Naive thymus-derived CD8-positive, alpha-beta T cell (primary cell): ENCODE measurements around the gene GPSM3. TPM values are rescaled to one million over a fixed set of nuclear protein-coding genes. Genes with fewer than 3 reads are reported as not detected.
A peak's percentile ranks its signal among the peaks of the same experiment; 100 is the strongest.
"Not testable (repeated sequence)": the region's sequence is repeated elsewhere in the genome, so short reads cannot be mapped to it uniquely, and the experiment has no call there.

Experiments used
- ATAC-seq, 2 donors: fragments of 150-1000 bp; cut with Tn5 transposase in 1 of 2; sonication (Bioruptor Pico), chemical (Tn5 transposase) in 1 of 2; 1 replicate in 1 of 2; 2 replicates in 1 of 2; pipeline ENCODE4 v1.10.0; 2021; ENCODE audit warnings: mild to moderate bottlenecking in 2 of 2, moderate library complexity in 2 of 2
- POLR2A ChIA-PET: fragments of 350-600 bp; sonication (Branson Sonifier 250); formaldehyde crosslinking; loops from one replicate; lab custom pipeline; 2021; ENCODE audit warnings: antibody characterized with exemption; lab: Charles Lee
- DNase-seq, 10 donors: peaks; one replicate each; pipeline versions ENCODE4 v3.0.0 to v3.0.0-alpha.2; 2020 to 2022
- H3K27ac Mint-ChIP-seq, 10 donors: one replicate each; pipeline ENCODE4 v1.8.0; 2020 to 2022; ENCODE audit warnings: mild to moderate bottlenecking in 10 of 10, mixed read lengths in 10 of 10, moderate library complexity in 4 of 10, inconsistent platforms in 1 of 10
- H3K27me3 Mint-ChIP-seq, 5 donors: one replicate each; pipeline ENCODE4 v1.8.0; 2021 to 2022; ENCODE audit warnings: mixed read lengths in 5 of 5
- H3K36me3 Mint-ChIP-seq, 3 donors: one replicate each; pipeline ENCODE4 v1.8.0; 2020 to 2022; ENCODE audit warnings: mixed read lengths in 3 of 3, mild to moderate bottlenecking in 2 of 3, inconsistent platforms in 1 of 3
- H3K4me1 Mint-ChIP-seq, 4 donors: one replicate each; pipeline ENCODE4 v1.8.0; 2021 to 2022; ENCODE audit warnings: mixed read lengths in 4 of 4
- H3K4me3 Mint-ChIP-seq, 10 donors: one replicate each; pipeline ENCODE4 v1.8.0; 2020 to 2022; ENCODE audit warnings: mild to moderate bottlenecking in 10 of 10, mixed read lengths in 10 of 10, moderate library complexity in 6 of 10, inconsistent platforms in 1 of 10
- H3K9me3 Mint-ChIP-seq, 9 donors: one replicate each; pipeline ENCODE4 v1.8.0; 2020 to 2022; ENCODE audit warnings: mixed read lengths in 9 of 9, mild to moderate bottlenecking in 3 of 9, inconsistent platforms in 1 of 9, moderate library complexity in 1 of 9
- polyA plus RNA-seq, 3 donors: library from polyadenylated mRNA; unstranded; fragments of 300-500 nt; fragmentation: Illumina TruSeq; gene quantifications; one replicate each; pipeline ENCODE4 v1.2.3, GENCODE V29; 2021
- total RNA-seq, 8 experiments: library from RNA in 2 of 8; stranded (reverse) in 2 of 8; gene quantifications; one replicate each; pipeline ENCODE4 v1.2.3 and lab custom pipeline; 2021 to 2026

GPSM3 gene
- total and polyA plus RNA-seq, 5 experiments from 2014 or later: 106 to 276 (median 144) TPM

- peaks cover 0 to 8% (median under 1%) of the 10 kb centered on the region in 4 donors for H3K4me1 Mint-ChIP-seq
- H3K27ac Mint-ChIP-seq: peak overlapping the region in 1 of 10 donors; percentile 87
- no peaks in the 10 kb centered on the region for H3K36me3 Mint-ChIP-seq
- H3K9me3 Mint-ChIP-seq: no peaks in the 10 kb centered on the region
- no peak overlapping the region for H3K4me3 Mint-ChIP-seq
- peaks cover 0 to 5% (median 0%) of the 10 kb centered on the region in 5 donors for H3K27me3 Mint-ChIP-seq
- DNase-seq (no peak), ATAC-seq (no peak)
- POLR2A ChIA-PET: interaction anchor here (0.7 kb wide), 1 partner anchor 1827 kb away, joined by 3 read pairs; no protein-coding TSS in a partner anchor
These were observed 23.8 kb upstream of the GPSM3 start for GRCh38 chr6:32216285-32216684.

- DNase-seq (no peak), ATAC-seq (no peak)
- Mint-ChIP-seq H3K27ac (peak overlapping the region in 1 of 10 donors; percentile 83), H3K4me3 (no peak overlapping the region), H3K27me3 (peaks cover 0 to 5% (median 0%) of the 10 kb centered on the region in 5 donors), H3K9me3 (no peaks in the 10 kb centered on the region), H3K4me1 (peaks cover 0 to 9% (median under 1%) of the 10 kb centered on the region in 4 donors), H3K36me3 (no peaks in the 10 kb centered on the region)
- POLR2A ChIA-PET: interaction anchor here (0.7 kb wide), 1 partner anchor 1826 kb away, joined by 3 read pairs; no protein-coding TSS in a partner anchor
These were observed 23.2 kb upstream of the GPSM3 start for GRCh38 chr6:32215617-32216016.

- DNase-seq (no peak), ATAC-seq (no peak)
- Mint-ChIP-seq H3K9me3 (no peaks in the 10 kb centered on the region), H3K4me3 (no peak overlapping the region), H3K27ac (peak overlapping the region in 3 of 10 donors; percentile 2 to 35 (median 9)), H3K27me3 (peaks cover 0 to 5% (median 0%) of the 10 kb centered on the region in 5 donors), H3K36me3 (no peaks in the 10 kb centered on the region), H3K4me1 (peaks cover 0 to 11% (median under 1%) of the 10 kb centered on the region in 4 donors)
- POLR2A ChIA-PET: interaction anchor here (0.6 kb wide), 1 partner anchor 17 kb away, joined by 7 read pairs; no protein-coding TSS in a partner anchor
These were observed 21.7 kb upstream of the GPSM3 start for GRCh38 chr6:32214126-32214525.

GRCh38 chr6:32213649-32214048 is 21.2 kb upstream of the GPSM3 start:
- peak overlapping the region in 2 of 10 donors; percentile 2 to 46 for H3K27ac Mint-ChIP-seq
- peaks cover 0 to 5% (median 0%) of the 10 kb centered on the region in 5 donors for H3K27me3 Mint-ChIP-seq
- DNase-seq (no peak), ATAC-seq (no peak)
- no peaks in the 10 kb centered on the region for H3K9me3 Mint-ChIP-seq
- POLR2A ChIA-PET: interaction anchor here (0.5 to 0.6 kb wide), 2 partner anchors 17 to 1591 kb away, joined by 3 to 7 read pairs; no protein-coding TSS in a partner anchor
- no peaks in the 10 kb centered on the region for H3K36me3 Mint-ChIP-seq
- no peak overlapping the region for H3K4me3 Mint-ChIP-seq
- H3K4me1 Mint-ChIP-seq: peaks cover 0 to 11% (median under 1%) of the 10 kb centered on the region in 4 donors

- H3K27ac Mint-ChIP-seq: peak overlapping the region in 5 of 10 donors; percentile 13 to 76 (median 22)
- DNase-seq: no peak
- no peaks in the 10 kb centered on the region for H3K27me3 Mint-ChIP-seq
- H3K4me1 Mint-ChIP-seq: peaks cover 0 to 9% (median under 1%) of the 10 kb centered on the region in 4 donors
- no peak overlapping the region for H3K4me3 Mint-ChIP-seq
- POLR2A ChIA-PET: no interaction called here
- ATAC-seq: no peak
- H3K36me3 Mint-ChIP-seq: no peaks in the 10 kb centered on the region
- no peaks in the 10 kb centered on the region for H3K9me3 Mint-ChIP-seq
These were observed 19.8 kb upstream of the GPSM3 start for GRCh38 chr6:32212076-32212760.

GRCh38 chr6:32211432-32211831 is 19.0 kb upstream of the GPSM3 start:
- ATAC-seq, DNase-seq, H3K4me3 Mint-ChIP-seq, H3K4me1 Mint-ChIP-seq, H3K36me3 Mint-ChIP-seq, H3K27ac Mint-ChIP-seq, H3K9me3 Mint-ChIP-seq, H3K27me3 Mint-ChIP-seq: not testable (repeated sequence)
- POLR2A ChIA-PET: interaction anchor here (0.6 kb wide), 1 partner anchor 32 kb away, joined by 3 read pairs; no protein-coding TSS in a partner anchor

GRCh38 chr6:32210191-32210601 is 17.8 kb upstream of the GPSM3 start:
- peaks cover 0 to 9% (median under 1%) of the 10 kb centered on the region in 4 donors for H3K4me1 Mint-ChIP-seq
- no peak overlapping the region for H3K4me3 Mint-ChIP-seq
- ATAC-seq: no peak
- H3K36me3 Mint-ChIP-seq: no peaks in the 10 kb centered on the region
- peak overlapping the region in 2 of 10 donors; percentile 43 to 75 for H3K27ac Mint-ChIP-seq
- H3K27me3 Mint-ChIP-seq: no peaks in the 10 kb centered on the region
- DNase-seq: no peak
- POLR2A ChIA-PET: no interaction called here
- no peaks in the 10 kb centered on the region for H3K9me3 Mint-ChIP-seq

- Mint-ChIP-seq H3K27me3 (peaks cover 0 to 6% (median 0%) of the 10 kb centered on the region in 5 donors), H3K4me3 (no peak overlapping the region), H3K36me3 (no peaks in the 10 kb centered on the region), H3K4me1 (peaks cover 0 to 5% (median 0%) of the 10 kb centered on the region in 4 donors), H3K9me3 (no peaks in the 10 kb centered on the region), H3K27ac (peak overlapping the region in 2 of 10 donors; percentile 47 to 58)
- POLR2A ChIA-PET: no interaction called here
- DNase-seq (no peak), ATAC-seq (no peak)
These were observed 16.6 kb upstream of the GPSM3 start for GRCh38 chr6:32208996-32209395.

GRCh38 chr6:32204268-32204715 is 11.8 kb upstream of the GPSM3 start:
- Mint-ChIP-seq H3K4me1 (no peaks in the 10 kb centered on the region), H3K27ac (no peak overlapping the region), H3K27me3 (peaks cover 0 to 8% (median 0%) of the 10 kb centered on the region in 5 donors), H3K4me3 (no peak overlapping the region), H3K36me3 (no peaks in the 10 kb centered on the region), H3K9me3 (no peaks in the 10 kb centered on the region)
- POLR2A ChIA-PET: interaction anchor here (1.1 kb wide), 1 partner anchor 11 kb away, joined by 4 read pairs; the partner anchor contains the start of gene GPSM3
- ATAC-seq (no peak), DNase-seq (no peak)

- ATAC-seq (no peak), DNase-seq (no peak)
- no peaks in the 10 kb centered on the region for H3K36me3 Mint-ChIP-seq
- H3K4me3 Mint-ChIP-seq: no peak overlapping the region
- no peaks in the 10 kb centered on the region for H3K4me1 Mint-ChIP-seq
- POLR2A ChIA-PET: no interaction called here
- H3K27me3 Mint-ChIP-seq: peaks cover 0 to 8% (median 0%) of the 10 kb centered on the region in 5 donors
- no peak overlapping the region for H3K27ac Mint-ChIP-seq
- H3K9me3 Mint-ChIP-seq: no peaks in the 10 kb centered on the region
These were observed 11.2 kb upstream of the GPSM3 start for GRCh38 chr6:32203426-32204267.

- DNase-seq: no peak
- H3K9me3 Mint-ChIP-seq: no peaks in the 10 kb centered on the region
These were observed 9.7 kb upstream of the GPSM3 start for GRCh38 chr6:32202186-32202585.

GRCh38 chr6:32200711-32201475 is 8.4 kb upstream of the GPSM3 start:
- no peak overlapping the region for H3K4me3 Mint-ChIP-seq
- H3K27me3 Mint-ChIP-seq: peaks cover 0 to 8% (median 0%) of the 10 kb centered on the region in 5 donors
- peaks cover 7 to 13% (median 8%) of the 10 kb centered on the region in 4 donors for H3K4me1 Mint-ChIP-seq
- no peak overlapping the region for H3K27ac Mint-ChIP-seq
- ATAC-seq: no peak
- H3K36me3 Mint-ChIP-seq: no peaks in the 10 kb centered on the region
- DNase-seq: no peak
- no peaks in the 10 kb centered on the region for H3K9me3 Mint-ChIP-seq
- POLR2A ChIA-PET: interaction anchor here (1.1 kb wide), 1 partner anchor 8 kb away, joined by 4 read pairs; no protein-coding TSS in a partner anchor

More at GRCh38 chr6:32202186-32202585, 9.7 kb upstream of the GPSM3 start:
- POLR2A ChIA-PET: no interaction called here
- peaks cover 0 to 8% (median 0%) of the 10 kb centered on the region in 5 donors for H3K27me3 Mint-ChIP-seq
- H3K4me3 Mint-ChIP-seq: no peak overlapping the region
- H3K4me1 Mint-ChIP-seq: peaks cover 0 to 2% (median 0%) of the 10 kb centered on the region in 4 donors
- H3K27ac Mint-ChIP-seq: no peak overlapping the region
- ATAC-seq: no peak
- H3K36me3 Mint-ChIP-seq: no peaks in the 10 kb centered on the region
